CD1c-positive myeloid dendritic cell (primary cell): ENCODE results near the gene CX3CR1.
A peak's percentile ranks its signal among the peaks of the same experiment; 100 is the strongest.

Source experiments
- DNase-seq: peaks from one replicate; pipeline ENCODE4 v3.0.0-alpha.2; 2016; ENCODE audit errors: extremely low spot score

Gene CX3CR1

DNA sequence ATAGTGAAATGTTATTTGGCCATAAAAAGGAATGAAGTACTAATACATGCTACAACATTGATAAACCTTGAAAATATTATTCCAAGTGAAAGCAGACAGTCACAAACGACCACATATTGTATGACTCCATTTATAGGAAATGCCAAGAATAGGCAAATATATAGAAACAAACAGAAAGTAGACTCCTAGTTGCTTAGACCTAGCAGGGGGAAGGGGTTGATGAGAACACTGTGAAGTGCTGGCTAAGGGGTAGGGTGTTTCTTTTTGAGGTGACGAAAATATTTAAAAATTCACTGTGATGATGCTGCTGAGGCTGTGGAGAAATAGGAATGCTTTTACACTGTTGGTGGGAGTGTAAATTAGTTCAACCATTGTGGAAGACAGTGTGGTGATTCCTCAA is 56.9 kb downstream of the CX3CR1 start:
- DNase-seq, result no peak

DNA sequence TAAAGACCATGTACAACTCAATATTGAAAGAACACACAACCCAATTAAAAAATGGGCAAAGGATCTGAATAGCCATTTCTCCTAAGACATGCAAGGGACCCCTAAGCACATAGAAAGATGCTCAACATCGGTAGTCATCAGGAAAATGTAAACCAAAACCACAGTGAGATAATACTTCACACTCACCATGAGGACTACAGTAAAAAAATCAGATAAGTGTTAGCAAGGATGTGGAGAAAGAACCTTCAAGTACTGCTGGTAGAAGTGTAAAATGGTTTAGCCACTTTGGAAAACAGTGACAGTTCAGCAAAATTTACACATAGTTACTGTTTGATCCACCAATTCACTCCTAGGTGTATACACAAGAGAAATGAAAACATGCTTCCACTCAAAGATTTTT is 57.4 kb downstream of the CX3CR1 start:
- DNase-seq, result no peak

DNA sequence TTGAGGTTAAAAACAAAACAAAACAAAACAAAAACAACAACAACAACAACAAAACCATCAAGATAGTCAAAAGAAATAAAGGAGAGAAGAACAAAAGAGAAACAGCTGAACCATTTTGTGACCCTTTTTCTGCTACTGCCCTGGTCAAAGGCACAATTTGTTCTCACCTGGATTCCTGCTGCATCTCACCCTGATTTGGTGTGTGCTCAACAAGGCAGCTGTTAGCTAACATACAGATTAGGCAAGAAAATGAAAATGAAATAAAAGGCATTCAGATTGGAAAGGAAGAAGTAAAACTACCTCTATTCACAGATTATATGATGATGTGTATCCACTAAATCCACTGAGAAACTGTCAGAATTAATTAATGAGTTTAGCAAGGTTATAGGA is 58.7 kb downstream of the CX3CR1 start:
- no peak for DNase-seq

DNA sequence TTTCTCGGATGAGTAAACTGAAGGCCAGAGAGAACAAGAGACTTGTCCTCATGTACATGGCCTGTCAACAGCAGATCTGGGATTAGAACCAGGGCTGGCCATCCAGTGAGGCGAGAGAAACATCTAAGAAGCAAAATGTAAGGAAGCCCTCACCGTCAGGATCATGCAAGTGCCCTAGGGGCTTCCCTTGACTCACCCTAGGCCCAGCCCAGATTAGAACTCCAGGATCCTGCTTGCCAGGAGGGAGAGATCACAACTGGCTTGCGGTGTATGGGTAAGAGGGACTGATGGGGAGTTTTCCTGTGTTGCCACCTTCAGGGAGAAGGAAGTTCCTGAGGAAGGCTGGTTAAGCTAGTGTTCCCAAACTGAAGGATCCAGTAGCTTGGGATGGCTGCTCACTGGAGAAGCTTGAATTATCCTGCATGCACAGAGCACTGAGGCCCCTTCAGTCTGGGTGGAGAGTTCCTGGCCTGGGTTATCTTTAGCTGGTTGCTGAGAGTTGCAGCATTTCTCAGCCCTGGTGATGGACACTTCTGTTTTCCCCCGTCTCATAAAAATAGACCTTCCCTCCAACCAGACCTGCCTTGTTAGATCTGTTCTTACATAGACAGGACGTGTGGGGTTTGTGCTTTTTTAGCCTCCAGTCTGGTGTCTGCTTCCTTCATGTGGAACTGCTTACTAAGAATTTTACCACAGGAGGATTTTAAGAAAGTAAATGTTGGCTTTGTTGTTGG is 59.3 kb downstream of the CX3CR1 start:
- DNase-seq, result no peak

DNA sequence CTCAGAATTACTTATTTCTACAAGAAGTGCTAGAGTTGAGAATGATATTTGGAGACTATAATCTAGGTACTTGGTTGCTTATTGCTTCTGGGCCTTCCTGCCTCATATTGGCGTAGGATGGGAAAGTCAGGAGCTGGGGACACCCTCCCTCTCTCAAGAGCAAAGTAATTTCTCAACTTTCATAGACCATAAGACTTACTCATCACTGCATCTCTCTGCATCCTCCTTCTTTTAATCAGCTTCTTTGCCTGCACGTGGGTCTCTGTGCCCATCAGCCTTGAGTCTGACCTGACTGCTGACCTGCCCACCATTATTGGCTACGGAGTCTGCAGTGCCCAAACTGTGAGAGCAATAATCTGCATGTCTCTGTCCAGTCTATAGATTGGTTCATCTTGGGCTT is 60.1 kb downstream of the CX3CR1 start:
- DNase-seq, result no peak

DNA sequence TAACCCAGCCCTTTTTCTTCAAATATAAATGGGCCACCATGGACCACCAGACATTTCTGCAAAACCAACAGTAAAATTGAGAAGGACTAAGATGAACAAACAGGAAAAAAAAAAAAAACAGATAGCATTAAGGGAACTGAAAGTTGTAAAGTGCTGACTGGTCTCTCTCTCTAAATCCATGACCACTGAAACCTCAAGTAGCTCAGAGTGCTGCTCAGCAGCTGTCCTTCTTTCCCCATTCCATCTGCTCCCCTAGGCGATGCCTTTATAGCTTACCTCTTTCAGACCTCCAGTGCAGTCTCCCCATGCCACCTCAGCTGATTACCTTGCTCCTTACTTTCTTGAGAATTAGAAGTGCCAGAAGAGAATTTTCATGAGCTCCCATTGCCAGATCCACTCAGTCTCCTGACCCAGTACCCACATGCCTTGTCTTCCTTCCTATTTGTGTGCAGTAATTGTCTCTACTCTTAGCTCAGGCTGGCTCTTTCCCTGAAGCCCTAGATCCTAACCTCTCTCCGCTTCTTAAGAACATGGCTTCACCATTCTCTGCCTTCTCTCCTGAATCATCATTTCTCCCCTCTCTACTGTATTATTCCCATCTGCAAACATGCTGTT is 63.6 kb downstream of the CX3CR1 start:
- peak; percentile 74 for DNase-seq

DNA sequence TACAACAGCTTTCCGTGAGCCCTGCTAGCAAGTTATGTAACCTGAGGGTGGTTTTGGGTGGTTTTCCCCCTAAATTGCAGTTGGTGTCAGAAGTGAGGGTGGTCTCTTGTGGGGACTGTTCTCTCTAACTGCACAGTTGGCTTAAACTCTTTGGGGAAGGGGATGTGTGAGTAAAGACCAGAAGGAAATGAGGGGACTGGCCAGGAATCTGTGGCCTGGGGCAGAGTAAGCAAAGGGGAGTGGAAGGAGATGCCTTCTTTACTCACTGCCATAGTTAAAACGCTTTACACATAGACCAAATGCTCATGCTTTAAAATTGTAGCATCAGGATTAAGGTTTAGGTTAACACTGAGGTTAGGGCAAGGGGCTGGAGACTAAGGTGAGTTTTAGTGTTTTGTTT is 66.2 kb downstream of the CX3CR1 start:
- DNase-seq, result no peak
